GM21737 (cell line): ENCODE results near the gene OR51A7.
"Not testable (repeated sequence)": the region's sequence is repeated elsewhere in the genome, so short reads cannot be mapped to it uniquely, and the experiment has no call there.

ENCODE experiments used
- ATAC-seq: cut with Tn5 transposase; IDR thresholded peaks from one replicate; pipeline ENCODE4 v1.9.1; 2021; ENCODE audit warnings: mild to moderate bottlenecking, moderate library complexity; ENCODE audit not compliant: unreplicated experiment

OR51A7 gene

GRCh38 chr11:4903484-4903883, at the start of gene OR51A7:
Gene OR51A7, plus strand, starts transcription at chr11:4903783. Its CDS starts 3,587 bp downstream, at chr11:4907370.
- no peak for ATAC-seq

- not testable (repeated sequence) for ATAC-seq
These were observed 49.3 kb upstream of the OR51A7 start for GRCh38 chr11:4854286-4854685.

GRCh38 chr11:4862447-4863236, 40.9 kb upstream of the OR51A7 start:
- ATAC-seq: no peak

GRCh38 chr11:4863876-4864275, 39.7 kb upstream of the OR51A7 start:
- ATAC-seq: no peak

- ATAC-seq: no peak
These were observed 37.7 kb upstream of the OR51A7 start for GRCh38 chr11:4865855-4866254.

GRCh38 chr11:4881188-4881587, 22.4 kb upstream of the OR51A7 start:
- ATAC-seq: no peak

- no peak for ATAC-seq
These were observed 21.6 kb upstream of the OR51A7 start, which contains the start of gene OR51T1 for GRCh38 chr11:4881860-4882500. Gene OR51T1, plus strand, starts transcription at chr11:4881900. Its CDS starts 0 bp downstream, at chr11:4881900.

- no peak for ATAC-seq
These were observed 21.0 kb upstream of the OR51A7 start for GRCh38 chr11:4882543-4882942.

GRCh38 chr11:4884361-4884760, 19.2 kb upstream of the OR51A7 start:
- no peak for ATAC-seq

- no peak for ATAC-seq
These were observed 17.4 kb upstream of the OR51A7 start for GRCh38 chr11:4886186-4886585.

GRCh38 chr11:4887591-4887990, 16.0 kb upstream of the OR51A7 start:
- ATAC-seq: no peak

GRCh38 chr11:4890279-4890678, 13.3 kb upstream of the OR51A7 start:
- no peak for ATAC-seq

GRCh38 chr11:4891996-4892640, 11.5 kb upstream of the OR51A7 start:
- ATAC-seq: no peak

GRCh38 chr11:4916581-4916980, 13.0 kb downstream of the OR51A7 start:
- ATAC-seq: no peak

GRCh38 chr11:4919250-4919649, 15.7 kb downstream of the OR51A7 start, which contains the start of gene OR51G2:
Gene OR51G2, minus strand, starts transcription at chr11:4919350. Its CDS starts 3,687 bp downstream, at chr11:4915663.
- ATAC-seq: no peak

- ATAC-seq: no peak
These were observed 18.2 kb downstream of the OR51A7 start for GRCh38 chr11:4921796-4922195.

GRCh38 chr11:4922304-4922703, 18.7 kb downstream of the OR51A7 start:
- ATAC-seq: no peak

- no peak for ATAC-seq
These were observed 20.7 kb downstream of the OR51A7 start, which contains the start of gene OR51G1 for GRCh38 chr11:4924239-4924638. Gene OR51G1, minus strand, starts transcription at chr11:4924339. Its CDS starts 0 bp downstream, at chr11:4924339.

GRCh38 chr11:4926608-4927007, 23.0 kb downstream of the OR51A7 start:
- ATAC-seq: no peak

GRCh38 chr11:4932751-4933150, 29.2 kb downstream of the OR51A7 start:
- no peak for ATAC-seq

- ATAC-seq: no peak
These were observed 33.2 kb downstream of the OR51A7 start for GRCh38 chr11:4936745-4937144.

GRCh38 chr11:4947505-4947904, 43.9 kb downstream of the OR51A7 start, which contains the start of gene OR51A4:
Gene OR51A4, minus strand, starts transcription at chr11:4947605. Its CDS starts 505 bp downstream, at chr11:4947100.
- ATAC-seq: no peak
